Cardiac septum (tissue), 1 donor: ENCODE data around the gene CABLES1. TPM values are rescaled to one million over a fixed set of nuclear protein-coding genes. Genes with fewer than 3 reads are reported as not detected.

Source experiments
- DNase-seq: peaks from one replicate; pipeline ENCODE4 v3.0.0-alpha.2; 2020; ENCODE audit warnings: low spot score
- intact Hi-C: fragments of 100-400 bp; cut with DNase I; formaldehyde crosslinking; loops from one replicate; pipeline ENCODE4 v1.14.0; 2022
- total RNA-seq: library from RNA; stranded (reverse); fragmentation: NEBNext Ultra II Directional; extraction: Animal tissue kit (Norgen Biotek cat#: 25700); gene quantifications from one replicate; pipeline ENCODE4 v1.2.1, GENCODE V29; 2021
- donor health status: DM: no; HTN: no; CAD: no.

The CABLES1 gene
- total RNA-seq, 1 donor from 2014 or later = 1.5 TPM

DNA sequence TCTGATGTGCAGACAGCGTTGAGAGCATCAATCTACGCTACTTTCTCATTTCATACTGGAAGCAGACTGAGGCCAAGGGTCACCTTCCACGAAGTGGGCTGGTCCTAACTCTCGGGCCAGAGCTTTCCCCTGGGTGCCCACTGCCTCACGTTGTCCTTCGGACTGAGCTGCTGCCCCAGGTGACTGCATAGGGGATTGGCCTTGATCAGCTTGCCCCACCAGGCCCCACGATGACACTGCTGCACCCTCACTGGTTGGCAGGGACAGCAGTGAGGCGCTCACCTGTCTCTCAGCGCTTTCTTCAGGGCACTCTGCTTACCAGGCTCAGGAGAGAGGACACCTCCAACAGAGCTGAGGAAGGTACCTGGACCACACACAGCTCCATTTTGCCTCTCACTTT lies 47.3 kb downstream of the CABLES1 start:
- DNase-seq = no peak

DNA sequence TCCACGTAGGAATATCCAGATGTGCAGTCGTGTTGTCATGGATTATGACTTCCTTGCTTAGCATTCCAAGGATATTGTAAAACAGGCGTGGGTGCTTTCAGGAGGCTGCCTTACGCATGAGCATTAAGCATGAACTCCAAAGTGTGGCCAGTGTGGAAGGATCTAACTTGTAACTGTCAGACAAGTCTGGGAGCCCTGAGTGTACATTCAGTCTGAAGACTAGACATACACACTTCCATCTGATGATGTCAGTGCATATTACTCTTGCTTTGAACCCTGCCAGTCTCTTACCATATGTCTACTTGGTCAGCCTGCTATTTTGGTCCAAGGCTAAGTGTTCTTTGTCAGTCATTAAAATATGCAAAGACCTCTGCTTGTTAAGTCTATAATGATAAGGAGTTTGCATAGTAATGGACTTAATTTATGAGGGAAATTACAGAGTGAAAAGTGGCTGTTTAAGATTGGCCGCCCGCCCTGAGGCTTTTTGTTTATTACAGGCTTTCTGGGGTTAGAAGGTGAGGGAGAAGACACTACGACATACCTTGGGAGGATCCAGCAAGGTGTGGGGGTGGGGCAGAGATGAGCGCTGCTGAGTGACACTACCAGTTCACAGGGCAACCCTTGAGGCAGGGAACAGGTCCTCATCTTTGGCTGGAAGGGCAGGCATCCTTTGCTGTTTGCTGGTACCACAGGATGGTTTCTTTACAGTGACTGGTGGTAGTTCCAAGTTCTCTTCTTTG lies 48.3 kb downstream of the CABLES1 start:
- DNase-seq = no peak
- intact Hi-C loops = no loop called here

More for the DNA sequence above, 47.3 kb downstream of the CABLES1 start:
- intact Hi-C loops = no loop called here

DNA sequence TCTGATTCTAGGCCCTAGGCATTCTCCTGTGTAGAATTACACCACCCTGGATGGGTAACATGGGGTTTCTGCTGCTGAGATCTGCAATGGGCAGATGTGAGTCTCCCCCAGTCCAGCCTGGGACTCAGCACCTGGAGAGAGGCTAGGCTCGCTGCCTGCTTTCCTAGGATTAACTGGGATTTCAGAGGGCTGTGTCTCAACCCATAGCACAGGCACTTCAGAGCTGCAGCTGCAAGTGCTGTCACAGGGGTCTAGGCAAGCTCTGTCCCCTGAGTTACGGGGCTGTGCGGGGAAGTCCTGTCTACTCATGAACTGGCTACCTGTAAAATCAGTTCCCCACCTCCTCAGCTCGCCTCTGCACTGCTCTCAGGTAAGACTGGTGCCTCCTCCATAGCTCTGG lies 51.5 kb downstream of the CABLES1 start:
- intact Hi-C loops = no loop called here

DNA sequence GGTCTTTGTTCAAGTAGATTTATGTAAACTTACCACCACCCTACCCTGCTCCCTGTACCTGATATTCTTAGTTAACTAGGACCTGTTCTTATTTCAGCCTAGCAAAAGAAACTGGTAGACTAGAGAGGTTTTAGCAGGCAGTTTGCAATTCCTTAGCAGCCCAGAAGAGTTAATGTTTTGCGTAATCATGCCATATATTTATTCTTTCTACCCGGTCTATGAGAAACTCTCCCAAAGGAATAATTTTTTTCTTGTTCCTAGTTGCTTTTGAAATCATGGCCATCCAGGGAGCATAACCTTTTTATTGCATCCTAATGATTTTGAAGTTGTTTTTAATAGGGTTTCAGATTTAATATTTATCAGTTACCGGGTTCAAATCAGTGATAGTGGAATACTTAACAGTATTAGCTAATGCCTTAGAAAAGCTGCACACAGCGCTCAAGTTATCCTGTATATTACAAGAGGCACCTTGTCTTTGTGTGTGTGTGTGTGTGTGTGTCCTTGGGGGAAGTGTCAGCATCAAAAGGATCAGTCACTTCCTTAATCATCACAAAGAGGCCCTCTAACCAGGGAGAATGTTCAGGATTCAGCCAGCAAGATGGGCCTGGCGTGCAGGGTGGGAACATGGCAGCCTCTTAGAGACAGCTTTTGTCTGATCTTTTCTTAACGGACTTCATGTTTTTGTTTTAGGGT lies 52.9 kb downstream of the CABLES1 start:
- intact Hi-C loops = no loop called here
- DNase-seq = no peak

More for the DNA sequence above, 51.5 kb downstream of the CABLES1 start:
- DNase-seq = no peak

DNA sequence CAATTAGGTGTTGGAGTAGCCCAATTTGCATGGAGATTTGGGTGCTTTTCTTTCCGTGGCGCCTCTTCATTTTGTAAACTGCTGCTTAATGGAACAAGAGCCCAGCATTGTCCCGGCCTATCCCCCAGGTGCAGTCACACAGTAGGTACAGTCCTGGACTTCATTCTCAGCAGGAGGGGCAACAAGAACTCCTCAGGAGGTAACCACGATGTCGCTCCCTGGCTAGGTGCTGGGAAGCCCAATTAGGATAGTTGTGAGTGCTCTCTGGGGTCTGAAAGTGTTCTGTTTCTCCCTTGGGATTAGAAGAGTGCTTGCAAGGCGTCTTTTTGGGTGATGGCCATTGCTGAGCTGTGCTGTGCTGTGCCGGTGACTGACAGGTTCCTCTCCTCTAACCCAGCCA lies 53.8 kb downstream of the CABLES1 start:
- intact Hi-C loops = no loop called here
- DNase-seq = no peak

DNA sequence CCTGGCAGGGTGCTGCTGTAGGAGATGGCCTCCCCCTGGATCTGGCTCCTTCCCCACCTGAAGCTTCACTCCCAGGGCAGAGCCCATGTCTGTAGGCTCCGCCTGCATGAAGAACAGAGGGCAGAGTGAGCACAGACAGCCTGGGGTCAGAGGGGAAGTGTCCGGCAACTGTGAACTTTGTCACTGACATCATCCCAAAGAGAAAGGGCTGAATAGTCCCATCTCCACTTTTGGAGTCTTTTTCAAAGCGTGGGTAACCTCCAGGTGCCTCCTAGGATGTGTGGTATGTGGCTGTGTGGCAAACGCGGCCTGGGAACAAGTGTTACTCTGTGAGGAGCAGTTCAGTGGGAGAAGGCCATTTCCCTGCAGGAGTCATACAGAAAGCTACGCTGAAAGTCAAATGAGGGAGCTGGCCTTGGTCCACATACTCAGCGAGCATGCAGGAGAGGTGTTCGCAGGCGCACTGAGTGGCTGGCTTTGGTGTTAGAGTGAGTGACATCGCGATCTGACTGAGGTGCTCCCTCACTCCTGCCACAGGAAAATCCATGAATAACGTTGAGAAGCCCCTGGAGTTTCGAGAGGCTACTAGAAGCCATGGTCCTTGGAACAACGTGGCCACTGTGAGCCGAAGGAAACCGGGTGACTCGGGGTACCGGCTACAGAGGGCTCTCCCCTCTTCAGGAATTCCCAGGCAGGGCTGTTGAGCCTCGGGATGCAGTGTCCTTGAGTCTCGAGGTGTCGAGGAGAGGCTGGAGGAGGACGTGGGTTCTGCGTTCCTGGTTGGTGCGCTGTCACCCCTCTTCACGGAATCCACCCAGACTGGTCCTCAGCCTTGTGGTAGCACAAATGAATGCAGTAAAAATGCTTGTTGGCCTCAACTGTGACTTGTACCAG lies 54.7 kb downstream of the CABLES1 start:
- DNase-seq = no peak
- intact Hi-C loops = loop anchor here (5.0 to 10.0 kb wide), 3 partner anchors 37 to 75 kb away; no protein-coding TSS in a partner anchor

DNA sequence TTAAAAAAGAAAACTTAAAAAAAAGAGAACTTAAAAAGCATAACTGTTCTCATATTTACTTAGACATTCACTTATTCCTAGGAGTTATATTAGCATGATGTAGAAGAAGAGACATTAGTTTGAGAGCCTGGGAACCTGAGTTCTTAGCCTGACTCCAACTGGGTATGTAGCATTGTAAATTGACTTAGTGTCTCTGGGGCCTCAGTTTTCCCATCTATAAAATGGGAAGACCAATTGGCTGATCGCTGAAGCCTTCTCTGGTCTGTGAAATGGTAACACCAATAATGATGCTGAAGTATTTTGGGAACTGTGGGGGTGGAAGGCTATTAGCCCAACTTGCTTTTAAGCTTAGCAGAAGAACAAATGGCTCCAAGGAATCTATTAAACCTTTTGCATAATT lies 55.9 kb downstream of the CABLES1 start:
- DNase-seq = no peak
- intact Hi-C loops = loop anchor here (5.0 to 10.0 kb wide), 3 partner anchors 36 to 74 kb away; no protein-coding TSS in a partner anchor

DNA sequence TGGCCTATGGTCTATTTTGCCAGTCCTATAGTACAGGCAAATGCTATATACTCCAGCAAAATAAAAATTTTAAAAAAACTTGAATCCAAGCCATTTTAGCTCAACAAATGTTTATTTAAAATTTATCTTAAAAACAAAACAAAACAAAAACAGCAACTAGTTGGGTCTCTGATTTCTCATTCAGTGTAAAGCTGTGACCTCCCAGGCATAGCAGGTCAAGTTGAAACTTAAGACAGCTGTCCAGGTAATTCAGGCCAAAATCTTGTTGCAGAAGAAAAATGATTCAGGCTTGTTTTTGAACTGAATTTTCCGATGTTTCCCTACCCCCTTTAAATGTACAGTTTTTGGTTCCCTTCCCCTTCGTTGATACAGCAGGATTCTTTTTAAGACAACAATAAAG lies 58.5 kb downstream of the CABLES1 start:
- no peak for DNase-seq
- intact Hi-C loops = loop anchor here (5.0 to 10.0 kb wide), 3 partner anchors 34 to 71 kb away; no protein-coding TSS in a partner anchor

DNA sequence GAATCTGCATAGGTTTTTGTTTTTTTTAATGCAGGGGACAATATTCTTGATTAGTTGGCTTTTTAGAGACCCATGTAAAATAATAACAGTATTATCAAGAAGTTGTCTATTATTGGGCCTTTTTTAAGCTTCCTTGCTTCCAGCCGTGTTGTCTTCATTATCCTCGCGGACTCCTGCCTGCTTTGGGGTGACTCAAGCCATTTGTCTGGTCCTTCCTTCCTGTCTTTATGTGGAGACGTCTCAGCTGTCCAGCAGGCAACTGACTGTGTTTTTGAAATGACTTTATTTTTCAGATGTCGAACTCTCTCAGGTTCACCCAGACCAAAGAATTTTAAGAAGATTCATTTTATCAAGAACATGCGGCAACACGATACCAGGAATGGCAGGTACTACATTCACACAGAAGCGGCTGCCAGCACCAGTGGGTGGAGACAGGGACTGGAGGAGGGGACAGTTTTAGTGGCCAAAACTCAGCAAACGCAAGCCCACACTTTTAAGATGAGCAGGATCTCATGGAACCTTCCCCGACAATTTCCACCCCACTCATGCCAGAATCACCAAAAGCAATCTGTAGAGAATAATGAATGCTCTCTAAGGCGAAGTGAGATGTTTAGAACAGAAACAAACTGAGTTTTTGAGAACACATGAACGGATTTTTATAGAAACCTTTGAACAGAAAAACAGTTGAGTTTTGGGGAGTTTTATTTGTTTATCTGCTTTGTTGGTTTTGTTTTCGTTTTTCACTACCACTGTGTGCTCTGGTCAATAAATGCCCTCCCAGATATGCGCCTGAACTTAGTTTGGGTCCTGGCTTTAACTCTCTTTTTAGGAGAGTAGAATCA lies 59.1 kb downstream of the CABLES1 start:
- intact Hi-C loops = loop anchor here (5.0 to 10.0 kb wide), 3 partner anchors 33 to 70 kb away; no protein-coding TSS in a partner anchor
- no peak for DNase-seq

DNA sequence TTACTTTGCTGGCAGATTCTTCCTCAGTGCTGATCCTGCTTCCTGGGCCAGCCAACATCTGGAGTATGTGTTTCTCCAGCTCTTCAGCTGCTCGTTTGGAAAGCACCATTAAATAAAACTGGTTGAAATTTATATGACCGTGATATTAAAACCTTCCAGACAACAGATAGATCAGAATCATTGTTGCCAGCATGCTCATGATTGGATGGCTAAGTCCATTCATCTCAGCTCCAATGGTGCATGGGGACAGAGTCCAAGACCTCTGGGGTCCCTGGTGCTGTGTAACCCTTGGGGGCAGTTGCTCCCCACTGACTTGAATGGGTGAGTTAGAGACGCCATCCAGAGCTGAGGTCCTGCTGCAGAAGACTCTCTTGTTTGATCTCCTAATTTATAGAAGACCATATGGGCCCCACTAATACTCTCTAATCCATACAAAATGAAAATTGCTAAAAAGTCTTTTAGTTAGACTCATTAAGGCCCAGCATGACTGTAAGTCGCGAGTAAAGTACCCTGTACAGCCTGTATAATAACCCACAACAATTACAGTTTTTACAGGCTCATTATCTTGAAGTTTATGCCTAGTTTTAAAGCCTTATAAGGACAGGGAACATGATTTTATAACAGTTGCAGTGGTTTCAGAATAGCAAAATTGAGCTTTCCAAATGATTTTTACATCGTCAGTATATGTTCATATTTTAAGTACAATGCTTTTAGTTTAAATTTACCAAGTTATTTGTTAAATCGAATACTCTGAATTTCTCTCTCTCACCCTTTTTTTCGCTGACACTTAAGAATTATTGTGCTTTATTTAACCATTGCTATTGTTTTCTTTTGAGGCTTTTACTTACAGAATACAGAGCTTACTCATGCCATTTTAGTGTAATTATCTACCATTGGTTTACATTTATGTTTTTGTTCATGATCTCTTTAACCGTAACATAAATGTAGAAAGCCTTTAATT lies 60.0 kb downstream of the CABLES1 start:
- intact Hi-C loops = loop anchor here (5.0 to 10.0 kb wide), 3 partner anchors 32 to 70 kb away; no protein-coding TSS in a partner anchor
- no peak for DNase-seq

DNA sequence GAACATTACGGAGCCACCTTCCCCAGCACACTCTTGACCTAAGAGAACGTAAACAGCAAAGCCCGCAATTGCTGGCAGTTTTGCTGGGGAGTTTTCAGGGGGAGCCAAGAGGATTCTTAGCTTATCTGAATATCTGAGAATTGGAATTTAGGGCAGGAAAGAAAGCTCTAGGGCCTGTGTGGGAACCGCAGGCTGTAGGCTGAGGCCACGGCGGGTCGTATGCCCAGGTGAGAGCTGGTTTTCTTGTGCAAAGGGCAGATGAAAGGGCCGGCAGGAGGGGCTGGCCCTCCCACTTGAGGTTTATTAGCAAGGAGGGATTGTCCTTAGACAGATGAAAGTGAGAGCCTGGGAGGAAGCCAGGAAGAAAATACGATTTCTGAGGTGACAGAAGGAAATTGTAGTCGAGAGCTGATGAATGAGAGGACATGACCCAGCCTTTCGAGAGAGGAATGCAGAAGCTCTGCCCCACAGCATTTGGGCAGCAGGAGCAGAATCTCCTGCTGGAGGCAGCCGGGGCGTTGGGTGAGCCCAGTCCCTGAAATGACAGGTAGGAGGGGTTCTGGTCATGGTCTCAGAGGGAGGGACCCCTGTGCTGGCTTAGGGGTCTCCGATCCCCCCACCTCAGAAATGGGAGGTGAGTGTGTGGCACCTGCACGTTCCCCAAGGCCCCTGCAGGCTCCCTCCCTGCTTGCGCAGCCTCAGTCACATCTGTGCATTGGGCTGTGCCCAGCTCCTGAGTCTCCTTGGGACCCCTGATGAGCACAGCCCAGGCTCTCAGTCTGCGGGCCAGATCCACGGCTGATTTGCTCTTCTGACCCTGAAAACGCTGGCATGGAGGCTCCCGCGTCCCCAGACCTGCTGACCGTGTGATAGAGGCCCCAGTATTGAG lies 61.1 kb downstream of the CABLES1 start:
- intact Hi-C loops = loop anchor here (10.0 kb wide), 1 partner anchor 68 kb away; no protein-coding TSS in a partner anchor
- no peak for DNase-seq

DNA sequence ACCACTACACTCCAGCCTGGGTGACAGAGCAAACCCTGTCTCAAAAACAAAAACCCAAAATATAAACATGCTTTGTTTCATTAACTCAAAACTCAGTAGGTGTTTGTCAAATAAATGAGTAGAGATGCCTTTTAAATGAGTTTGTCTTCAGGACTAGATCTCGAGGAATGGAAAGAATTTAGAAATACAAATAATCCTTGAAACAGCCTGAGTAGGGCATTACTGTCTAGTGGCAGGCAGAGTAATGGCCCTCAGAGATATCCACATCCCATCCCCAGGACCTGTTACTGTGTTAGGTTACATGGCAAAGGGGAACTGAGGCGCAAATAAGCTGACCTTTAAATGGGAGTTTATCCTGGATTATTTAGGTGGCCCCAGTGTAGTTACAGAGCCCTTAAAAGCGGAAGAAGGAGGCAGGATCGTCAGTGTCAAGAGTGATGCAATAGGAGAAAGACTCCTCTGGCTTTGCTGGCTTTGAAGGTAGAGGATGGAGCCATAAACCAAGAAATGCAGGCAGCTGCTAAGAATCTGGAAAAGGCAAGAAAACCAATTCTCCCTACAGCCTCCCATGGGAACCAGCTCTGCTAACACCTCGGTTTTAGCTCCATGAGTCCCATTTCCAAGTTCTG lies 63.0 kb downstream of the CABLES1 start:
- no peak for DNase-seq
- intact Hi-C loops = loop anchor here (10.0 kb wide), 1 partner anchor 66 kb away; no protein-coding TSS in a partner anchor

DNA sequence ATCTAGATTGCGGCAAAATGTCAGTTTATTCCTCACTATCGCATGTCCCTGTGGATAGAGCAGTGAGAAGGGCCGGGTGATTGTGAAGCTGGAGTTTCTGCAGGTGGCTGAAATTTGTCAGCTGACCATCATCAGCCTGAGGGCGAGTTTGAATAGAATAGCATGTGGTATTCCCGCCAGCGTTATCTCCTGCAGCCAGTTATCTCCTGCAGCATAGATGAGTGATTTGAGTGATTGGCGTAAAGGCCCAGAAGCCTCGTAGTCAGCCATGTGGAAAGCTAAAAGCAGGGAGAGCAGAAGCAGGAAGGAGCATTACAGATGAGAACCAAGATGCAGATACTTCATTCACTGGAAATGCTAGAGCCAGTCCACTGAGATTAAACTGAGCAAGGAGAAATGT lies 65.5 kb downstream of the CABLES1 start:
- intact Hi-C loops = no loop called here
- DNase-seq = no peak

DNA sequence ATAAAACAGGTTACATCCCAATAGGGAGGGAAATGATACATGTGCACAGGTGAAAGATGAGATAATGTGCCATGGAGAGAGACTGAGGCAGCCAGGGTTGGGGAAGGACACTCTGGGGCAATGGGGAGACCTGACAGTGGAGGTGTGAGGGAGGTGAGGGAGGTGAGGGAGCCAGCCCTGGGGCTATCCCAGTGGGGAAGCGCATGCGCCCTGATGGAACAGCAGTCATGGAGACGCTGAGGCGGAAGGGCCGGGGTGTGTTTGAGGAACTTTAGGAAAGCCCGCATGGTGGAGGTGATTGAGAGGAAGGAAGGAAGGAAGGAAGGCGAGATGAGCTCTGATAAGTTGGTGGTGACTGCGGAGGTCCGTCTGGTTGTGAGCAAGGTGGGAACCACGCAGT lies 66.5 kb downstream of the CABLES1 start:
- intact Hi-C loops = no loop called here
- DNase-seq = no peak

DNA sequence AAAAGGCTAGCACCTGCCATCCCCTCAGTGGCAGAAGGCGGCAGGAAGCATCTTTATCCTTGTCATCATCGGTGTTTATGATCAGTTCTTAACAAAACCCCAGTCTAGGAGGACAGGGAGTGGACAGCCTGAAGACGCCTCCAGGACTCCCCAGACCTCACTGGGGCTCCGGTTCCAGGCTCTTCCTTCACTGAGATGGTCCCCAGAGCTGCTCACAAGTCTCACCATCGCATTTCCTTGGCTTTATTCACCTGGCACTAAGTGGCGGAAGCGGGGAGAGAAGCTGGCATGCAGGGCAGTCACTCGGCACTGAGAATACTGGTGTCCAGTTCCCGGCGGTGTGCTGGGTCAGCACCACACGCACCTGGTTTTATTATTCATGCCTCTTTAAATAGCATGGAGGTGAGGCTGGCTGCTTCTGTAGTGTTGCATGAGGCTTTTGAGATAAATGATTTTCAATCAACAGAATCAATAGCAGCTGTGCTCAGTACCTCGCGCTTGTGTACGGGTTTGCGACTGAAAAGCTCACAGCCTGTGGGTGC lies 68.7 kb downstream of the CABLES1 start:
- DNase-seq = no peak
- intact Hi-C loops = no loop called here

DNA sequence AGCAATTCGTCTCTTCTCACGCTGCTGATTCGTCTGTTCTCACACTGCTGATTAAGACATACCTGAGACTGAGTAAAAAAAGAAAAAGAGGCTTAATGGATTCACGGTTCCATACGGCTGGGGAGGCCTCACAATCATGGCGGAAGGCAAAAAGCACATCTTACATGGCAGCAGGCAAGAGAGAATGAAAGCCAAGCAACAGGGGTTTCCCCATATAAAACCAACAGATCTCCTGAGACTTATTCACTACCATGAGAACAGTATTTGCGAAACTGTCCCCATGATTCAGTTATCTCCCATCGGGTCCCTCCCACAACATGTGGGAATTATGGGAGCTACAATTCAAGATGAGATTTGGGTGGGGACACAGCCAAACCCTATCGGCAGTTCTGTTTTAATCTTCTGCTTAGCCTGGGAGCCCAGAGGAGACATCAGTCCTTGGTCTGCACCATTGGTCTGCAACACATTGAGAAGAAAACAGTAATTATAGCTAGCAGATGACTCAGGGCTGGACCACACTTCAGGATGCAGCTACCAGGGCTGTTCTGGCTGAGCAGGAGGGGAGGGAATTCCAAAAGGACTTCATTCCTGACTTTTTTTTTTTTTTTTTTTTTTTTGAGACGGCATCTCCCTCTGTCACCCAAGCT lies 69.4 kb downstream of the CABLES1 start:
- intact Hi-C loops = no loop called here
- no peak for DNase-seq
